Activated B cell treated with CpG ODN at 0.5 μM for 24 hours (primary cell): ENCODE measurements around the gene CUEDC1. TPM values are rescaled to one million over a fixed set of nuclear protein-coding genes. Genes with fewer than 3 reads are reported as not detected.
A peak's percentile ranks its signal among the peaks of the same experiment; 100 is the strongest.

Experiments used
- ATAC-seq: fragments of 200-7000 bp; cut with Tn5 transposase; one replicate; pipeline ENCODE4 v1.10.0; 2021; ENCODE audit warnings: low read depth, mild to moderate bottlenecking, moderate library complexity
- CTCF ChIA-PET: fragments of 350-600 bp; sonication (Branson Sonifier 250); formaldehyde crosslinking; loops from one replicate; lab custom pipeline; 2021; ENCODE audit warnings: antibody characterized with exemption; lab: Charles Lee
- POLR2A ChIA-PET: fragments of 350-600 bp; sonication (Branson Sonifier 250); formaldehyde crosslinking; loops from one replicate; lab custom pipeline; 2021; ENCODE audit warnings: antibody characterized with exemption; lab: Charles Lee
- DNase-seq: peaks from one replicate; pipeline ENCODE4 v3.0.0; 2022
- H3K27ac Mint-ChIP-seq: one replicate; pipeline ENCODE4 v1.8.0; 2020; ENCODE audit warnings: mixed read lengths
- H3K27me3 Mint-ChIP-seq: one replicate; pipeline ENCODE4 v1.8.0; 2021; ENCODE audit warnings: mixed read lengths
- H3K36me3 Mint-ChIP-seq: one replicate; pipeline ENCODE4 v1.8.0; 2021; ENCODE audit warnings: low read depth, mixed read lengths
- H3K4me1 Mint-ChIP-seq: one replicate; pipeline ENCODE4 v1.8.0; 2021; ENCODE audit warnings: mixed read lengths
- H3K4me3 Mint-ChIP-seq: one replicate; pipeline ENCODE4 v1.8.0; 2020; ENCODE audit warnings: mild to moderate bottlenecking, mixed read lengths
- H3K9me3 Mint-ChIP-seq: one replicate; pipeline ENCODE4 v1.8.0; 2020; ENCODE audit warnings: mixed read lengths
- CTCF ChIP-seq: fragments of 200-600 bp; IDR thresholded peaks from one replicate; pipeline ENCODE4 v1.8.0; 2022; ENCODE audit warnings: antibody characterized with exemption, mild to moderate bottlenecking
- intact Hi-C: fragments of 100-400 bp; cut with micrococcal nuclease; formaldehyde crosslinking; loops from one replicate; pipeline ENCODE4 v1.15.1; 2024
- total RNA-seq: library from RNA; stranded (reverse); gene quantifications from 2 replicates; pipeline ENCODE4 v1.2.3, GENCODE V29; 2022

The CUEDC1 gene
- total RNA-seq, 1 donor from 2014 or later = not detected

- intact Hi-C loops = no loop called here
- TF ChIP-seq CTCF = no peak
- ATAC-seq (no peak), DNase-seq (no peak)
- CTCF ChIA-PET = interaction anchor here (1.2 kb wide), 1 partner anchor 10 kb away, joined by 5 read pairs; no protein-coding TSS in a partner anchor
- Mint-ChIP-seq H3K9me3 (no peaks in the 10 kb centered on the region), H3K27ac (no peak overlapping the region), H3K27me3 (peaks cover 30% of the 10 kb centered on the region), H3K36me3 (no peaks in the 10 kb centered on the region), H3K4me1 (peaks cover 43% of the 10 kb centered on the region), H3K4me3 (no peak overlapping the region)
- POLR2A ChIA-PET = interaction anchor here (1.7 kb wide), 1 partner anchor 21 kb away, joined by 6 read pairs; the partner anchor contains the start of gene MRPS23
Observed at GRCh38 chr17:57871155-57871554, 84.1 kb downstream of the CUEDC1 start.

- H3K27me3 Mint-ChIP-seq = peaks cover 25% of the 10 kb centered on the region
- no peak overlapping the region for H3K4me3 Mint-ChIP-seq
- DNase-seq (no peak), ATAC-seq (no peak)
- ChIA-PET POLR2A (interaction anchor here (1.2 to 1.7 kb wide), 2 partner anchors 20 to 69 kb away, joined by 6 read pairs; partner anchors contain the start of gene MRPS23), CTCF (interaction anchor here (1.0 to 1.7 kb wide), 4 partner anchors 9 to 129 kb away, joined by 3 to 5 read pairs (median 4); no protein-coding TSS in a partner anchor)
- H3K4me1 Mint-ChIP-seq = peaks cover 43% of the 10 kb centered on the region
- no peaks in the 10 kb centered on the region for H3K36me3 Mint-ChIP-seq
- no peaks in the 10 kb centered on the region for H3K9me3 Mint-ChIP-seq
- TF ChIP-seq CTCF = no peak
- intact Hi-C loops = no loop called here
- H3K27ac Mint-ChIP-seq = no peak overlapping the region
Observed at GRCh38 chr17:57870283-57870635, 85.0 kb downstream of the CUEDC1 start.

- Mint-ChIP-seq H3K27me3 (peaks cover 25% of the 10 kb centered on the region), H3K9me3 (no peaks in the 10 kb centered on the region), H3K4me1 (peaks cover 40% of the 10 kb centered on the region), H3K27ac (no peak overlapping the region), H3K36me3 (no peaks in the 10 kb centered on the region), H3K4me3 (no peak overlapping the region)
- intact Hi-C loops = loop anchor here (5.0 kb wide), 1 partner anchor 33 kb away; no protein-coding TSS in a partner anchor
- no peak for ATAC-seq
- DNase-seq = no peak
- TF ChIP-seq CTCF = no peak
- POLR2A ChIA-PET = interaction anchor here (0.6 to 1.7 kb wide), 4 partner anchors 20 to 645 kb away, joined by 3 to 9 read pairs (median 6); partner anchors contain the start of gene MRPS23
- CTCF ChIA-PET = interaction anchor here (0.9 to 1.7 kb wide), 5 partner anchors 8 to 130 kb away, joined by 3 to 5 read pairs (median 4); no protein-coding TSS in a partner anchor
Observed at GRCh38 chr17:57869617-57870282, 85.5 kb downstream of the CUEDC1 start.

- DNase-seq = no peak
- TF ChIP-seq CTCF = no peak
- POLR2A ChIA-PET = interaction anchor here (0.6 to 1.4 kb wide), 6 partner anchors 19 to 646 kb away, joined by 3 to 9 read pairs (median 4); partner anchors contain the start of genes MRPS23 and SRSF1
Observed at GRCh38 chr17:57868910-57869616, 86.1 kb downstream of the CUEDC1 start.

More at GRCh38 chr17:57868910-57869616, 86.1 kb downstream of the CUEDC1 start:
- Mint-ChIP-seq H3K27ac (peak overlapping the region; percentile 59), H3K9me3 (no peaks in the 10 kb centered on the region), H3K27me3 (peaks cover 24% of the 10 kb centered on the region), H3K4me3 (no peak overlapping the region), H3K36me3 (no peaks in the 10 kb centered on the region), H3K4me1 (peaks cover 33% of the 10 kb centered on the region)
- ATAC-seq = no peak
- intact Hi-C loops = loop anchor here (1.0 to 5.0 kb wide), 2 partner anchors 19 to 33 kb away; partner anchors contain the start of gene MRPS23
- CTCF ChIA-PET = interaction anchor here (0.7 to 2.0 kb wide), 7 partner anchors 8 to 131 kb away, joined by 3 to 6 read pairs (median 4); no protein-coding TSS in a partner anchor
